DOHH2 (cell line): ENCODE measurements around the gene PPM1H.

Experiments
- EZH2phosphoT487 ChIP-seq: fragments of 200-600 bp; sonication (generic); IDR thresholded peaks from 2 replicates; pipeline ENCODE4 v1.6.1; 2017; ENCODE audit warnings: borderline replicate concordance, mild to moderate bottlenecking, antibody characterized with exemption, low read length, moderate library complexity, mixed read lengths
- TF ChIP-seq, protein P1 (sequence below): fragments of 200-600 bp; sonication (generic); IDR thresholded peaks from one replicate; pipeline ENCODE4 v1.5.1; 2014; ENCODE audit warnings: antibody characterized with exemption, mild to moderate bottlenecking, low read depth, low read length; ENCODE audit not compliant: poor library complexity, severe bottlenecking

GRCh38 chr12:62683776-62684569 is 251.0 kb downstream of the PPM1H start:
- TF ChIP-seq, protein P1, sequence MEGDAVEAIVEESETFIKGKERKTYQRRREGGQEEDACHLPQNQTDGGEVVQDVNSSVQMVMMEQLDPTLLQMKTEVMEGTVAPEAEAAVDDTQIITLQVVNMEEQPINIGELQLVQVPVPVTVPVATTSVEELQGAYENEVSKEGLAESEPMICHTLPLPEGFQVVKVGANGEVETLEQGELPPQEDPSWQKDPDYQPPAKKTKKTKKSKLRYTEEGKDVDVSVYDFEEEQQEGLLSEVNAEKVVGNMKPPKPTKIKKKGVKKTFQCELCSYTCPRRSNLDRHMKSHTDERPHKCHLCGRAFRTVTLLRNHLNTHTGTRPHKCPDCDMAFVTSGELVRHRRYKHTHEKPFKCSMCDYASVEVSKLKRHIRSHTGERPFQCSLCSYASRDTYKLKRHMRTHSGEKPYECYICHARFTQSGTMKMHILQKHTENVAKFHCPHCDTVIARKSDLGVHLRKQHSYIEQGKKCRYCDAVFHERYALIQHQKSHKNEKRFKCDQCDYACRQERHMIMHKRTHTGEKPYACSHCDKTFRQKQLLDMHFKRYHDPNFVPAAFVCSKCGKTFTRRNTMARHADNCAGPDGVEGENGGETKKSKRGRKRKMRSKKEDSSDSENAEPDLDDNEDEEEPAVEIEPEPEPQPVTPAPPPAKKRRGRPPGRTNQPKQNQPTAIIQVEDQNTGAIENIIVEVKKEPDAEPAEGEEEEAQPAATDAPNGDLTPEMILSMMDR = no peak
- TF ChIP-seq EZH2phosphoT487 = no peak
